HCT116 (cell line): Measurements from ENCODE around the gene BCAS4. TPM values are rescaled to one million over a fixed set of nuclear protein-coding genes. Genes with fewer than 3 reads are reported as not detected.

Experiments used
- ATAC-seq: fragments of 200-7000 bp; cut with Tn5 transposase; 2 replicates; pipeline ENCODE4 v1.9.1; 2020; ENCODE audit warnings: mild to moderate bottlenecking, moderate library complexity
- BruUV-seq: library from RNA; stranded (reverse); fragments of 400-500 nt; replicated peaks from 2 replicates; lab custom pipeline; 2021; lab: Mats Ljungman, UMichigan
- CTCF ChIA-PET: fragments of 300-600 bp; sonication (Branson Sonifier 250); formaldehyde crosslinking; loops from one replicate; lab custom pipeline; 2021; ENCODE audit warnings: antibody characterized with exemption; lab: Charles Lee
- POLR2A ChIA-PET: fragments of 300-600, 350-600 bp; sonication (Branson Sonifier 250); formaldehyde crosslinking; loops from one replicate; lab custom pipeline; 2021; ENCODE audit warnings: antibody characterized with exemption; lab: Charles Lee
- RAD21 ChIA-PET, 2 experiments: fragments of 300-600 bp; sonication (Branson Sonifier 250); formaldehyde crosslinking; loops; one replicate each; lab custom pipeline; 2023; ENCODE audit warnings: low total read pairs in 2 of 2; ENCODE audit not compliant: uncharacterized antibody in 2 of 2, unreplicated experiment in 2 of 2, low non-redundant PET in 1 of 2; lab: Charles Lee
- DNase-seq: peaks from one replicate; pipeline ENCODE4 v3.0.0-alpha.2; 2010; ENCODE audit warnings: low read depth, low spot score
- H2AFZ ChIP-seq: fragments of 200-600 bp; shearing (Covaris generic), sonication (generic); 2 replicates; pipeline ENCODE4 v1.6.1; 2017; ENCODE audit warnings: low read depth, mixed run types, mixed read lengths, antibody characterized with exemption, low read length; ENCODE audit not compliant: poor library complexity, severe bottlenecking
- H3K27ac ChIP-seq: 2 replicates; pipeline ENCODE4 v1.5.1; 2012; ENCODE audit warnings: low read depth, low read length
- H3K27me3 ChIP-seq: fragments of 200-600 bp; sonication (generic); 2 replicates; pipeline ENCODE4 v1.6.1; 2016; ENCODE audit warnings: mixed run types, low read length, mixed read lengths; ENCODE audit not compliant: insufficient read depth
- H3K36me3 ChIP-seq, 2 experiments: fragments of 200-500 bp in 1 of 2; fragments of 200-600 bp in 1 of 2; sonication (Bioruptor generic) in 1 of 2; sonication (generic) in 1 of 2; 2 replicates each; pipeline versions ENCODE4 v1.5.1 to v1.6.1; 2014 to 2016; ENCODE audit warnings: low read length in 2 of 2, inconsistent platforms in 1 of 2, mixed read lengths in 1 of 2, mixed run types in 1 of 2; ENCODE audit not compliant: insufficient read depth in 2 of 2, control insufficient read depth in 1 of 2
- H3K4me1 ChIP-seq, 2 experiments: fragments of 200-600 bp in 1 of 2; sonication (generic) in 1 of 2; 2 replicates each; pipeline versions ENCODE4 v1.5.1 to v1.6.1; 2012 to 2017; ENCODE audit warnings: low read length in 2 of 2, inconsistent platforms in 1 of 2, mild to moderate bottlenecking in 1 of 2, mixed read lengths in 1 of 2, mixed run types in 1 of 2, moderate library complexity in 1 of 2; ENCODE audit not compliant: insufficient read depth in 2 of 2, control insufficient read depth in 1 of 2
- H3K4me2 ChIP-seq: fragments of 200-600 bp; sonication (generic); 2 replicates; pipeline ENCODE4 v1.6.1; 2017; ENCODE audit warnings: mixed run types, low read length, mixed read lengths
- H3K4me3 ChIP-seq, 2 experiments: fragments of 200-600 bp in 1 of 2; sonication (generic) in 1 of 2; replicated peaks in 1 of 2; 2 replicates each; pipeline ENCODE4 v1.5.1; 2011 to 2016; ENCODE audit warnings: low read length in 2 of 2, control low read depth in 1 of 2, low read depth in 1 of 2, mild to moderate bottlenecking in 1 of 2, mixed read lengths in 1 of 2, mixed run types in 1 of 2
- H3K79me2 ChIP-seq: fragments of 200-600 bp; sonication (generic); 2 replicates; pipeline ENCODE4 v1.6.1; 2017; ENCODE audit warnings: mild to moderate bottlenecking, mixed run types, low read length, moderate library complexity, mixed read lengths; ENCODE audit not compliant: insufficient read depth
- H3K9ac ChIP-seq: fragments of 200-600 bp; sonication (generic); 2 replicates; pipeline ENCODE4 v1.6.1; 2016; ENCODE audit warnings: low read length, mixed read lengths
- H3K9me2 ChIP-seq: fragments of 200-600 bp; sonication (generic), shearing (Covaris generic); 2 replicates; pipeline ENCODE4 v1.6.1; 2017; ENCODE audit warnings: mixed run types, mild to moderate bottlenecking, moderate library complexity; ENCODE audit not compliant: insufficient read depth
- H3K9me3 ChIP-seq, 2 experiments: fragments of 200-500 bp in 1 of 2; fragments of 200-600 bp in 1 of 2; sonication (Bioruptor generic) in 1 of 2; sonication (generic) in 1 of 2; 2 replicates each; pipeline ENCODE4 v1.6.1; 2014 to 2017; ENCODE audit warnings: low read length in 2 of 2, mixed read lengths in 2 of 2, inconsistent platforms in 1 of 2, low read depth in 1 of 2, mild to moderate bottlenecking in 1 of 2, mixed run types in 1 of 2, moderate library complexity in 1 of 2; ENCODE audit not compliant: control insufficient read depth in 1 of 2, insufficient read depth in 1 of 2
- H4K20me1 ChIP-seq: fragments of 200-600 bp; sonication (generic), shearing (Covaris generic); 2 replicates; pipeline ENCODE4 v1.6.1; 2017; ENCODE audit warnings: mixed run types, mild to moderate bottlenecking, moderate library complexity; ENCODE audit not compliant: insufficient read depth
- CBX3 ChIP-seq: IDR thresholded peaks from 2 replicates; pipeline ENCODE4 v1.6.1; 2012; ENCODE audit warnings: low read depth
- CEBPB ChIP-seq: IDR thresholded peaks from 2 replicates; pipeline ENCODE4 v1.6.1; 2012; ENCODE audit warnings: low read depth
- ELF1 ChIP-seq: IDR thresholded peaks from 2 replicates; pipeline ENCODE4 v1.6.1; 2012; ENCODE audit warnings: low read depth, borderline replicate concordance
- EZH2phosphoT487 ChIP-seq: fragments of 200-600 bp; IDR thresholded peaks from 2 replicates; pipeline ENCODE4 v1.6.1; 2018; ENCODE audit warnings: antibody characterized with exemption, borderline replicate concordance
- FOSL1 ChIP-seq: IDR thresholded peaks from 2 replicates; pipeline ENCODE4 v1.6.1; 2012; ENCODE audit warnings: low read depth
- POLR2A ChIP-seq: IDR thresholded peaks from 2 replicates; pipeline ENCODE4 v1.7.0; 2011; ENCODE audit warnings: borderline replicate concordance; ENCODE audit not compliant: insufficient read depth, insufficient read length; ENCODE audit errors: extremely low read depth
- POLR2AphosphoS5 ChIP-seq: IDR thresholded peaks from 2 replicates; pipeline ENCODE4 v1.6.1; 2011; ENCODE audit warnings: mild to moderate bottlenecking, low read depth, low read length, moderate library complexity
- SRF ChIP-seq: IDR thresholded peaks from 2 replicates; pipeline ENCODE4 v1.6.1; 2012; ENCODE audit warnings: low read depth
- YY1 ChIP-seq: IDR thresholded peaks from 2 replicates; pipeline ENCODE4 v1.6.1; 2011; ENCODE audit warnings: low read length, low read depth, moderate library complexity, mild to moderate bottlenecking; ENCODE audit not compliant: insufficient replicate concordance; ENCODE audit errors: extremely low read depth
- ZFX ChIP-seq: fragments of 450-650 bp; IDR thresholded peaks from 2 replicates; pipeline ENCODE4 v1.6.1; 2017
- ZNF274 ChIP-seq: fragments of 200-500 bp; sonication (Bioruptor generic); IDR thresholded peaks from 2 replicates; pipeline ENCODE4 v1.6.1; 2014; ENCODE audit warnings: mild to moderate bottlenecking, low read depth, low read length, inconsistent platforms
- intact Hi-C: fragments of 100-400 bp; cut with micrococcal nuclease; formaldehyde crosslinking; loops from 2 replicates; pipeline ENCODE4 v1.10.0; 2022
- total RNA-seq: library from RNA; stranded (reverse); gene quantifications from one replicate; pipeline ENCODE4 v1.2.1, GENCODE V29; 2021; ENCODE audit not compliant: unreplicated experiment
- TF ChIP-seq, protein P1 (sequence below), 3 experiments: fragments of 200-600 bp in 1 of 3; sonication (generic) in 1 of 3; IDR thresholded peaks in 2 of 3; conservative IDR thresholded peaks in 1 of 3; 2 replicates each; pipeline ENCODE4 v1.5.1; 2012 to 2017; ENCODE audit warnings: low read depth in 2 of 3, low read length in 2 of 3, antibody characterized with exemption in 1 of 3, borderline replicate concordance in 1 of 3, control low read depth in 1 of 3, mild to moderate bottlenecking in 1 of 3, mixed read lengths in 1 of 3, mixed run types in 1 of 3, moderate library complexity in 1 of 3; ENCODE audit not compliant: insufficient read depth in 1 of 3
- TF ChIP-seq, protein P2 (sequence below): IDR thresholded peaks from 2 replicates; pipeline ENCODE4 v1.6.1; 2011; ENCODE audit warnings: mild to moderate bottlenecking, low read length, moderate library complexity; ENCODE audit not compliant: insufficient replicate concordance; ENCODE audit errors: extremely low read depth
- TF ChIP-seq, protein P3 (sequence below): IDR thresholded peaks from 2 replicates; pipeline ENCODE4 v1.6.1; 2012
- TF ChIP-seq, protein P4 (sequence below): IDR thresholded peaks from 2 replicates; pipeline ENCODE4 v1.6.1; 2012; ENCODE audit warnings: low read depth
- TF ChIP-seq, protein P5 (sequence below): IDR thresholded peaks from 2 replicates; pipeline ENCODE4 v1.6.1; 2012

The BCAS4 gene
- total RNA-seq, 1 experiment from 2014 or later, result 18.9 TPM

- intact Hi-C loops, result no loop called here
- POLR2A ChIA-PET, result no interaction called here
- no peak for ATAC-seq
Measured at GRCh38 chr20:50909413-50909812, 114.6 kb downstream of the BCAS4 start.

More at GRCh38 chr20:50909413-50909812, 114.6 kb downstream of the BCAS4 start:
- no peak for DNase-seq
- Histone ChIP-seq H3K9ac (no peak overlapping the region), H3K4me1 (peaks cover 0 to 6% of the 10 kb centered on the region in 2 experiments; a peak in 1 of 4 replicates), H3K36me3 (peaks cover 6 to 14% of the 10 kb centered on the region in 2 experiments; a peak in 2 of 4 replicates), H3K27ac (no peak overlapping the region), H3K9me3 (no peaks in the 10 kb centered on the region), H3K4me2 (no peak overlapping the region), H3K27me3 (no peaks in the 10 kb centered on the region), H4K20me1 (peaks cover 44% of the 10 kb centered on the region; the same call in 1 of the 2 replicates), H3K4me3 (no peak overlapping the region), H2AFZ (no peak overlapping the region), H3K9me2 (no peaks in the 10 kb centered on the region), H3K79me2 (peaks cover 99% of the 10 kb centered on the region)
- CTCF ChIA-PET, result no interaction called here
- TF ChIP-seq ELF1, result no peak
- TF ChIP-seq CEBPB, result no peak
- TF ChIP-seq POLR2A, result no peak
- TF ChIP-seq YY1, result no peak
- TF ChIP-seq POLR2AphosphoS5, result no peak
- TF ChIP-seq, protein P1, sequence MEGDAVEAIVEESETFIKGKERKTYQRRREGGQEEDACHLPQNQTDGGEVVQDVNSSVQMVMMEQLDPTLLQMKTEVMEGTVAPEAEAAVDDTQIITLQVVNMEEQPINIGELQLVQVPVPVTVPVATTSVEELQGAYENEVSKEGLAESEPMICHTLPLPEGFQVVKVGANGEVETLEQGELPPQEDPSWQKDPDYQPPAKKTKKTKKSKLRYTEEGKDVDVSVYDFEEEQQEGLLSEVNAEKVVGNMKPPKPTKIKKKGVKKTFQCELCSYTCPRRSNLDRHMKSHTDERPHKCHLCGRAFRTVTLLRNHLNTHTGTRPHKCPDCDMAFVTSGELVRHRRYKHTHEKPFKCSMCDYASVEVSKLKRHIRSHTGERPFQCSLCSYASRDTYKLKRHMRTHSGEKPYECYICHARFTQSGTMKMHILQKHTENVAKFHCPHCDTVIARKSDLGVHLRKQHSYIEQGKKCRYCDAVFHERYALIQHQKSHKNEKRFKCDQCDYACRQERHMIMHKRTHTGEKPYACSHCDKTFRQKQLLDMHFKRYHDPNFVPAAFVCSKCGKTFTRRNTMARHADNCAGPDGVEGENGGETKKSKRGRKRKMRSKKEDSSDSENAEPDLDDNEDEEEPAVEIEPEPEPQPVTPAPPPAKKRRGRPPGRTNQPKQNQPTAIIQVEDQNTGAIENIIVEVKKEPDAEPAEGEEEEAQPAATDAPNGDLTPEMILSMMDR (IDR thresholded peaks at IDR 0.05 in 2 of 3, conservative IDR thresholded peaks at IDR 0.05 in 1 of 3; ENCODE audit: borderline replicate concordance in 1 of 3, insufficient read depth in 1 of 3, low read depth in 2 of 3, low read length in 2 of 3), result no peak
- TF ChIP-seq, protein P2, sequence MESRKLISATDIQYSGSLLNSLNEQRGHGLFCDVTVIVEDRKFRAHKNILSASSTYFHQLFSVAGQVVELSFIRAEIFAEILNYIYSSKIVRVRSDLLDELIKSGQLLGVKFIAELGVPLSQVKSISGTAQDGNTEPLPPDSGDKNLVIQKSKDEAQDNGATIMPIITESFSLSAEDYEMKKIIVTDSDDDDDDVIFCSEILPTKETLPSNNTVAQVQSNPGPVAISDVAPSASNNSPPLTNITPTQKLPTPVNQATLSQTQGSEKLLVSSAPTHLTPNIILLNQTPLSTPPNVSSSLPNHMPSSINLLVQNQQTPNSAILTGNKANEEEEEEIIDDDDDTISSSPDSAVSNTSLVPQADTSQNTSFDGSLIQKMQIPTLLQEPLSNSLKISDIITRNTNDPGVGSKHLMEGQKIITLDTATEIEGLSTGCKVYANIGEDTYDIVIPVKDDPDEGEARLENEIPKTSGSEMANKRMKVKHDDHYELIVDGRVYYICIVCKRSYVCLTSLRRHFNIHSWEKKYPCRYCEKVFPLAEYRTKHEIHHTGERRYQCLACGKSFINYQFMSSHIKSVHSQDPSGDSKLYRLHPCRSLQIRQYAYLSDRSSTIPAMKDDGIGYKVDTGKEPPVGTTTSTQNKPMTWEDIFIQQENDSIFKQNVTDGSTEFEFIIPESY, result no peak
- TF ChIP-seq FOSL1, result no peak
- TF ChIP-seq ZFX, result no peak
- no peak for TF ChIP-seq CBX3
- TF ChIP-seq, protein P3, sequence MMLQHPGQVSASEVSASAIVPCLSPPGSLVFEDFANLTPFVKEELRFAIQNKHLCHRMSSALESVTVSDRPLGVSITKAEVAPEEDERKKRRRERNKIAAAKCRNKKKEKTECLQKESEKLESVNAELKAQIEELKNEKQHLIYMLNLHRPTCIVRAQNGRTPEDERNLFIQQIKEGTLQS, result no peak
- TF ChIP-seq, protein P4, sequence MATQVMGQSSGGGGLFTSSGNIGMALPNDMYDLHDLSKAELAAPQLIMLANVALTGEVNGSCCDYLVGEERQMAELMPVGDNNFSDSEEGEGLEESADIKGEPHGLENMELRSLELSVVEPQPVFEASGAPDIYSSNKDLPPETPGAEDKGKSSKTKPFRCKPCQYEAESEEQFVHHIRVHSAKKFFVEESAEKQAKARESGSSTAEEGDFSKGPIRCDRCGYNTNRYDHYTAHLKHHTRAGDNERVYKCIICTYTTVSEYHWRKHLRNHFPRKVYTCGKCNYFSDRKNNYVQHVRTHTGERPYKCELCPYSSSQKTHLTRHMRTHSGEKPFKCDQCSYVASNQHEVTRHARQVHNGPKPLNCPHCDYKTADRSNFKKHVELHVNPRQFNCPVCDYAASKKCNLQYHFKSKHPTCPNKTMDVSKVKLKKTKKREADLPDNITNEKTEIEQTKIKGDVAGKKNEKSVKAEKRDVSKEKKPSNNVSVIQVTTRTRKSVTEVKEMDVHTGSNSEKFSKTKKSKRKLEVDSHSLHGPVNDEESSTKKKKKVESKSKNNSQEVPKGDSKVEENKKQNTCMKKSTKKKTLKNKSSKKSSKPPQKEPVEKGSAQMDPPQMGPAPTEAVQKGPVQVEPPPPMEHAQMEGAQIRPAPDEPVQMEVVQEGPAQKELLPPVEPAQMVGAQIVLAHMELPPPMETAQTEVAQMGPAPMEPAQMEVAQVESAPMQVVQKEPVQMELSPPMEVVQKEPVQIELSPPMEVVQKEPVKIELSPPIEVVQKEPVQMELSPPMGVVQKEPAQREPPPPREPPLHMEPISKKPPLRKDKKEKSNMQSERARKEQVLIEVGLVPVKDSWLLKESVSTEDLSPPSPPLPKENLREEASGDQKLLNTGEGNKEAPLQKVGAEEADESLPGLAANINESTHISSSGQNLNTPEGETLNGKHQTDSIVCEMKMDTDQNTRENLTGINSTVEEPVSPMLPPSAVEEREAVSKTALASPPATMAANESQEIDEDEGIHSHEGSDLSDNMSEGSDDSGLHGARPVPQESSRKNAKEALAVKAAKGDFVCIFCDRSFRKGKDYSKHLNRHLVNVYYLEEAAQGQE, result no peak
- no peak for TF ChIP-seq ZNF274
- TF ChIP-seq SRF, result no peak
- TF ChIP-seq, protein P5, sequence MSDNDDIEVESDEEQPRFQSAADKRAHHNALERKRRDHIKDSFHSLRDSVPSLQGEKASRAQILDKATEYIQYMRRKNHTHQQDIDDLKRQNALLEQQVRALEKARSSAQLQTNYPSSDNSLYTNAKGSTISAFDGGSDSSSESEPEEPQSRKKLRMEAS, result no peak
- no peak for TF ChIP-seq EZH2phosphoT487
- no TSS peak for BruUV-seq
- RAD21 ChIA-PET, result no interaction called here
